ENCODE results near the gene CPXCR1.
"Not testable (repeated sequence)": the region's sequence is repeated elsewhere in the genome, so short reads cannot be mapped to it uniquely, and the experiment has no call there.

CPXCR1 gene

DNA sequence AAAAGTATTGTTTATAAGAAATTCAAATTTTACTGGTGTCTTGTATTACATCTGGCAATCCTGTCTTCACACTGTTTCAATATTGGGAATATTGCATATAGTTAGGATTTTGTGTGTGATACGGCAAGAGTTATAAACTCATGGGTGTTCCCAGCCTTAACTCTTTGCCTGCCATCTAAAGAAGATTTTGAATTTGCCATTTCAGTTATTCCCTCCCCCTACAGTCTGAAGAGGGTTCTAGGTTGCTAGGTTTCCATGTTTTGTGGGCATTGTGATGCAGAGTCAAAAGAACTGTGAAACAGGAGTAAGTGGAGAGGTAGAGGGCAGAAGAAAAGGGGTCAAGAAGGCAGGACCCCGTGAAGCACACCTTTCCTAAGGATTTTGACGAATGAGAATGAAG lies at the start of gene CPXCR1:
CPXCR1 (plus strand) TSS at position 301 of the 400 bp plus-strand sequence. CDS start 6,190 bp downstream, outside the sequence.
- TF ChIP-seq, protein P1, sequence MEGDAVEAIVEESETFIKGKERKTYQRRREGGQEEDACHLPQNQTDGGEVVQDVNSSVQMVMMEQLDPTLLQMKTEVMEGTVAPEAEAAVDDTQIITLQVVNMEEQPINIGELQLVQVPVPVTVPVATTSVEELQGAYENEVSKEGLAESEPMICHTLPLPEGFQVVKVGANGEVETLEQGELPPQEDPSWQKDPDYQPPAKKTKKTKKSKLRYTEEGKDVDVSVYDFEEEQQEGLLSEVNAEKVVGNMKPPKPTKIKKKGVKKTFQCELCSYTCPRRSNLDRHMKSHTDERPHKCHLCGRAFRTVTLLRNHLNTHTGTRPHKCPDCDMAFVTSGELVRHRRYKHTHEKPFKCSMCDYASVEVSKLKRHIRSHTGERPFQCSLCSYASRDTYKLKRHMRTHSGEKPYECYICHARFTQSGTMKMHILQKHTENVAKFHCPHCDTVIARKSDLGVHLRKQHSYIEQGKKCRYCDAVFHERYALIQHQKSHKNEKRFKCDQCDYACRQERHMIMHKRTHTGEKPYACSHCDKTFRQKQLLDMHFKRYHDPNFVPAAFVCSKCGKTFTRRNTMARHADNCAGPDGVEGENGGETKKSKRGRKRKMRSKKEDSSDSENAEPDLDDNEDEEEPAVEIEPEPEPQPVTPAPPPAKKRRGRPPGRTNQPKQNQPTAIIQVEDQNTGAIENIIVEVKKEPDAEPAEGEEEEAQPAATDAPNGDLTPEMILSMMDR (IDR thresholded peaks at IDR 0.05; ENCODE audit: low read depth, low read length): no peak
- H3K4me3 ChIP-seq (ENCODE audit: low read depth, low read length): no peak within 1 kb of the TSS
- no peak for DNase-seq (ENCODE audit: low read depth, low spot score)
- in situ Hi-C loops (cut with HindIII; ENCODE audit: low sequenced_read_pairs): no loop called here

DNA sequence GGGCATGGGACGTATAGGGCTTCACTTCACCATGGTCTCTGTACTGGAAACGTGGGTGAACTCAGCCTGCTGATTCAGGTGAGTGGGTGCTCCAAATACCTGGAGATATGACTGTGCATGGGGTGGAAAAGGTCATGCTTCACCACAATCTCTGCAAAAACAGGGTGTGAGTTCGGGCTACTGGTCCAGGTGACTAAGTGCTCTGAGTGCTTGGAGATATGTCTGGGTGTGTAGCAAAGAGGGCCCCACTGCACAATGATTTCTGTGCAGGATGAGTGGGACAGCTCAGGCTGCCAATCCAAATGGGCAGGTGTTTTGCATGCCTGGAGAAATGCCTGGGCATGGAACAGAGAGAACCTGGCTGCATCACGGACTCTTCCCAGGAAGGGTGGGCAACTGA lies 11.2 kb upstream of the CPXCR1 start:
- DNase-seq (ENCODE audit: low read depth, low spot score): no peak
- in situ Hi-C loops (cut with HindIII; ENCODE audit: low sequenced_read_pairs): no loop called here
- TF ChIP-seq, protein P1 (IDR thresholded peaks at IDR 0.05; ENCODE audit: low read depth, low read length): no peak
- H3K4me3 ChIP-seq (ENCODE audit: low read depth, low read length): no peak overlapping the region

GRCh38 chrX:88746215-88746614 lies 810 bp upstream of the CPXCR1 start:
- in situ Hi-C loops (cut with HindIII; ENCODE audit: low sequenced_read_pairs): not testable (repeated sequence)

GRCh38 chrX:88752339-88752738 lies 5.3 kb downstream of the CPXCR1 start:
- DNase-seq (ENCODE audit: low read depth, low spot score); in situ Hi-C loops (cut with HindIII; ENCODE audit: low sequenced_read_pairs); H3K4me3 ChIP-seq (ENCODE audit: low read depth, low read length): not testable (repeated sequence)

More at GRCh38 chrX:88746215-88746614, 810 bp upstream of the CPXCR1 start:
- not testable (repeated sequence) for DNase-seq (ENCODE audit: low read depth, low spot score); H3K4me3 ChIP-seq (ENCODE audit: low read depth, low read length)

DNA sequence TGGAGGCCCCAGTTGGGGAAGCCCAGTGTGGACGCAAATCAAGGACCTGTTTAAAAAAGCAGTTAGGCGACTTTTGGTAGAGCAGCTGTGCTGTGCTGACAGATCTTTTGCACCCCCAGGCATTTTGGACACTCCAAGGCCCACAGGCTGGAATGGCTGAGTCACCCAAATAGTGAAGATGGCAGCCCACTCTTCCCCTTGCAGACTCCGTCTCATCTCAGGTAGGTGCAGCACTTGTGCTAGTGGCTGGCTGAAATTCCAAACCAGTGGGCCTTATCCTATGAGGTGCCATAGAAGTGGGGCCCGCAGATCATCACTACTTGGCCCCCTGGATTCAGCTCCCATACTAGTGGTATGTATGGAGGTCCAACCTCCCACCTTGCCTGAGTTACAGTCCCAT lies 42.8 kb downstream of the CPXCR1 start:
- in situ Hi-C loops (cut with HindIII; ENCODE audit: low sequenced_read_pairs): no loop called here
- TF ChIP-seq, protein P1 (IDR thresholded peaks at IDR 0.05; ENCODE audit: low read depth, low read length): no peak
- H3K4me3 ChIP-seq (ENCODE audit: low read depth, low read length): no peak overlapping the region
- no peak for DNase-seq (ENCODE audit: low read depth, low spot score)
